PFSK-1 (cell line): ENCODE data around the gene TMSB4Y.

Experiments
- FOXP2 ChIP-seq: optimal IDR thresholded peaks from 2 replicates; pipeline ENCODE3; 2011; ENCODE audit warnings: borderline replicate concordance, control low read depth, inconsistent platforms; ENCODE audit not compliant: insufficient read depth; ENCODE audit errors: extremely low read length, extremely low read depth
- POLR2AphosphoS5 ChIP-seq: IDR thresholded peaks from 2 replicates; pipeline ENCODE4 v1.6.1; 2012; ENCODE audit warnings: low read depth, mild to moderate bottlenecking, control low read depth, low read length, moderate library complexity
- SIN3A ChIP-seq: IDR thresholded peaks from 2 replicates; pipeline ENCODE4 v1.6.1; 2012; ENCODE audit warnings: mild to moderate bottlenecking, low read length, moderate library complexity, borderline replicate concordance; ENCODE audit not compliant: insufficient read depth
- TAF1 ChIP-seq: IDR thresholded peaks from 2 replicates; pipeline ENCODE4 v1.6.1; 2012; ENCODE audit warnings: low read length, control low read depth, borderline replicate concordance; ENCODE audit not compliant: insufficient read depth
- TF ChIP-seq, protein P1 (sequence below), 2 experiments: IDR thresholded peaks; 2 replicates each; pipeline versions ENCODE4 v1.6.1 to v1.8.0; 2011 to 2012; ENCODE audit warnings: low read depth in 2 of 2, low read length in 2 of 2, control low read depth in 1 of 2, inconsistent platforms in 1 of 2, mild to moderate bottlenecking in 1 of 2, moderate library complexity in 1 of 2; ENCODE audit not compliant: insufficient read depth in 1 of 2

Gene TMSB4Y

DNA sequence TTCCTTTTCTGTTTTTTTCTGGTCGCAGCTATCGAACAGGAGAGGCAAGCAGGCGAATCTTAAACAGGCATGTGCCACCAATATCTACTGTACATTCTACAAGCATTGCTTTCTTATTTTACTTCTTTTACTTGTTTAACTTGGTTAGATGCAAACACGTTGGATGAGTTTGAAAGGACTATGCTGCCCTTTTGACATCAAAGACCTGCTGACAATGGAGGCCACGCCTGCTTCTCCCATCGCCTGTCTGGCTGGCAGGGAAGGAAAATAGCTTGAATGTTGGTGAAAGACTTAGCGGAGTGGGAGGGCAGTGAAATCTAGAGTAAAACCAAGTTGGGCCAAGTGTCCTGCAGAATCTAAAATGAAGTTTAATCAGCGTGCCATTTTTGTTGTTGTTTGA is 1.5 kb downstream of the TMSB4Y start:
- TF ChIP-seq FOXP2 (no peak), POLR2AphosphoS5 (no peak), TAF1 (no peak), SIN3A (no peak)
- TF ChIP-seq, protein P1, sequence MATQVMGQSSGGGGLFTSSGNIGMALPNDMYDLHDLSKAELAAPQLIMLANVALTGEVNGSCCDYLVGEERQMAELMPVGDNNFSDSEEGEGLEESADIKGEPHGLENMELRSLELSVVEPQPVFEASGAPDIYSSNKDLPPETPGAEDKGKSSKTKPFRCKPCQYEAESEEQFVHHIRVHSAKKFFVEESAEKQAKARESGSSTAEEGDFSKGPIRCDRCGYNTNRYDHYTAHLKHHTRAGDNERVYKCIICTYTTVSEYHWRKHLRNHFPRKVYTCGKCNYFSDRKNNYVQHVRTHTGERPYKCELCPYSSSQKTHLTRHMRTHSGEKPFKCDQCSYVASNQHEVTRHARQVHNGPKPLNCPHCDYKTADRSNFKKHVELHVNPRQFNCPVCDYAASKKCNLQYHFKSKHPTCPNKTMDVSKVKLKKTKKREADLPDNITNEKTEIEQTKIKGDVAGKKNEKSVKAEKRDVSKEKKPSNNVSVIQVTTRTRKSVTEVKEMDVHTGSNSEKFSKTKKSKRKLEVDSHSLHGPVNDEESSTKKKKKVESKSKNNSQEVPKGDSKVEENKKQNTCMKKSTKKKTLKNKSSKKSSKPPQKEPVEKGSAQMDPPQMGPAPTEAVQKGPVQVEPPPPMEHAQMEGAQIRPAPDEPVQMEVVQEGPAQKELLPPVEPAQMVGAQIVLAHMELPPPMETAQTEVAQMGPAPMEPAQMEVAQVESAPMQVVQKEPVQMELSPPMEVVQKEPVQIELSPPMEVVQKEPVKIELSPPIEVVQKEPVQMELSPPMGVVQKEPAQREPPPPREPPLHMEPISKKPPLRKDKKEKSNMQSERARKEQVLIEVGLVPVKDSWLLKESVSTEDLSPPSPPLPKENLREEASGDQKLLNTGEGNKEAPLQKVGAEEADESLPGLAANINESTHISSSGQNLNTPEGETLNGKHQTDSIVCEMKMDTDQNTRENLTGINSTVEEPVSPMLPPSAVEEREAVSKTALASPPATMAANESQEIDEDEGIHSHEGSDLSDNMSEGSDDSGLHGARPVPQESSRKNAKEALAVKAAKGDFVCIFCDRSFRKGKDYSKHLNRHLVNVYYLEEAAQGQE (IDR thresholded peaks at IDR 0.05; ENCODE audit: insufficient read depth in 1 of 2, low read depth in 2 of 2, low read length in 2 of 2), result no peak

DNA sequence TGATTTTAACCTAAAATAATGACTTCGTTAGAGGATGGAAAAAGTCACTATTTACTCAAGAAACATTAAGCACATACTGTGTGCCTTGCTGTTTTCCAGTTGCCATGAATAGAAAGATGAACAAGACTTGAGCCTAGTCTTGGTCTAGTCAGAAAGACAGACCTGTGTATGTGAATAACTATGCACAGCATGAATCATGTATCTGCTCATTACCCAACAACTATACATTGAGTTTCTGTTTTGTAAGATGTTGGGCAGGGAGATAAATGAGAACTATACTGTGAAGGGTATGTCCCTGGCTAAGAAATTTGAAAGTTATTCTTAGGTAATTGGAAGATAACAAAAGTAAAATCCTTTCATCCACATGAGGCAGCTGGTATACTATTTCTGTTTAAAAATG is 4.3 kb downstream of the TMSB4Y start:
- TF ChIP-seq SIN3A, result no peak
- TF ChIP-seq POLR2AphosphoS5, result no peak
- TF ChIP-seq, protein P1 (IDR thresholded peaks at IDR 0.05; ENCODE audit: insufficient read depth in 1 of 2, low read depth in 2 of 2, low read length in 2 of 2), result no peak
- TF ChIP-seq TAF1, result no peak
- TF ChIP-seq FOXP2, result no peak

DNA sequence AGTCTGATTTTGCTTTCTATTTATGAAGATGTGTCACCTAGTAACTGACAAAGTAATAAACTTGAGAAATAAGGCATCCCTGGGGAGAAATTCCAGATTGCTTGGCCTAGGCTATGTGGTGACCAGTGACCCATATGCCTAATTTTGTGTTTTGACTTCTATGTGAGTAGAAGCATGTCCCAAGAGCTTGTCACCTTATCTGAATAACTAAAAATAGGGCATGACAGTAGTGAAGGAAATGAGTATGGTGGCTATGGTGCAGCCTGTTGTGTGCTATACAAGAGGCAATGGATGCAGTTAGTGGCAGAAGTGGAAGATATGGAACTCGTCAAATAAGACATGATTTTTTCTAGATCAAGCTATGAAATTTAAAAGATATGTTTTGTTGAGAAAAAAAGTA is 15.3 kb downstream of the TMSB4Y start:
- TF ChIP-seq, protein P1 (IDR thresholded peaks at IDR 0.05; ENCODE audit: insufficient read depth in 1 of 2, low read depth in 2 of 2, low read length in 2 of 2), result no peak
- TF ChIP-seq TAF1, result no peak
- TF ChIP-seq POLR2AphosphoS5, result no peak
- TF ChIP-seq FOXP2, result no peak
- TF ChIP-seq SIN3A, result no peak

- no peak for TF ChIP-seq FOXP2
- TF ChIP-seq, protein P1 (IDR thresholded peaks at IDR 0.05; ENCODE audit: insufficient read depth in 1 of 2, low read depth in 2 of 2, low read length in 2 of 2), result no peak
- TF ChIP-seq SIN3A, result no peak
- TF ChIP-seq TAF1, result no peak
- TF ChIP-seq POLR2AphosphoS5, result no peak
These were observed 25.8 kb downstream of the TMSB4Y start for GRCh38 chrY:13729517-13729916.

- TF ChIP-seq SIN3A (no peak), POLR2AphosphoS5 (no peak), TAF1 (no peak), FOXP2 (no peak)
- TF ChIP-seq, protein P1 (IDR thresholded peaks at IDR 0.05; ENCODE audit: insufficient read depth in 1 of 2, low read depth in 2 of 2, low read length in 2 of 2), result no peak
These were observed 34.9 kb downstream of the TMSB4Y start for GRCh38 chrY:13738618-13739017.
